Keratinocyte (primary cell): ENCODE measurements around the gene NRG3.

Experiments
- CTCF ChIP-seq, 3 experiments: IDR thresholded peaks in 1 of 3; conservative IDR thresholded peaks in 1 of 3; optimal IDR thresholded peaks in 1 of 3; 2 replicates in 2 of 3; 3 replicates in 1 of 3; pipeline versions ENCODE3 to v1.5.1; 2011; ENCODE audit warnings: low read length in 3 of 3, mild to moderate bottlenecking in 3 of 3, moderate library complexity in 2 of 3, control low read depth in 1 of 3, inconsistent platforms in 1 of 3; ENCODE audit not compliant: insufficient read depth in 2 of 3; ENCODE audit errors: extremely low read depth in 1 of 3
- EZH2 ChIP-seq: IDR thresholded peaks from one replicate; pipeline ENCODE4 v1.6.1; 2012; ENCODE audit warnings: inconsistent platforms, mild to moderate bottlenecking, low read length, moderate library complexity

- TF ChIP-seq CTCF (optimal IDR thresholded peaks at IDR 0.05 in 1 of 3, IDR thresholded peaks at IDR 0.05 in 1 of 3, conservative IDR thresholded peaks at IDR 0.05 in 1 of 3; ENCODE audit: extremely low read depth in 1 of 3, insufficient read depth in 2 of 3, low read length in 3 of 3) (no peak), EZH2 (no peak)
Measured at GRCh38 chr10:82040336-82040735, 165.3 kb downstream of the NRG3 start.
